GM23338 (cell line): Measurements from ENCODE around the gene SH3TC1. TPM values are rescaled to one million over a fixed set of nuclear protein-coding genes. Genes with fewer than 3 reads are reported as not detected.

Experiments
- ATAC-seq: fragments of 200-7000 bp; cut with Tn5 transposase; 3 replicates; pipeline ENCODE4 v1.9.1; 2020
- DNase-seq: peaks from one replicate; pipeline ENCODE4 v3.0.0-alpha.2; 2015; ENCODE audit warnings: low spot score
- H2AFZ ChIP-seq: fragments of 200-600 bp; sonication (generic); 2 replicates; pipeline ENCODE4 v1.8.0; 2016; ENCODE audit warnings: antibody characterized with exemption, mild to moderate bottlenecking, moderate library complexity
- H3F3A ChIP-seq: fragments of 200-600 bp; sonication (generic); replicated peaks from 2 replicates; pipeline ENCODE4 v1.8.0; 2017; ENCODE audit warnings: antibody characterized with exemption, mixed run types, low read depth
- H3K27ac ChIP-seq: fragments of 200-600 bp; sonication (generic); 2 replicates; pipeline ENCODE4 v1.6.1; 2016; ENCODE audit warnings: low read depth
- H3K27me3 ChIP-seq: fragments of 200-600 bp; sonication (generic); 2 replicates; pipeline ENCODE4 v1.8.0; 2016; ENCODE audit warnings: mild to moderate bottlenecking, mixed run types, moderate library complexity; ENCODE audit not compliant: insufficient read depth
- H3K36me3 ChIP-seq: fragments of 200-600 bp; sonication (generic); 2 replicates; pipeline ENCODE4 v1.8.0; 2016; ENCODE audit warnings: mild to moderate bottlenecking; ENCODE audit not compliant: insufficient read depth
- H3K4me1 ChIP-seq: fragments of 200-600 bp; sonication (generic); 2 replicates; pipeline ENCODE4 v1.8.0; 2016; ENCODE audit warnings: mild to moderate bottlenecking, moderate library complexity; ENCODE audit not compliant: insufficient read depth
- H3K4me2 ChIP-seq: fragments of 200-600 bp; sonication (generic); 2 replicates; pipeline ENCODE4 v1.7.1; 2017; ENCODE audit warnings: mixed run types
- H3K4me3 ChIP-seq: fragments of 200-600 bp; sonication (generic); 2 replicates; pipeline ENCODE4 v1.6.1; 2016; ENCODE audit warnings: mixed run types
- H3K79me2 ChIP-seq: fragments of 200-600 bp; sonication (generic); replicated peaks from 2 replicates; pipeline ENCODE4 v1.8.0; 2017; ENCODE audit warnings: mild to moderate bottlenecking; ENCODE audit not compliant: insufficient read depth
- H3K9me2 ChIP-seq: fragments of 200-600 bp; sonication (generic); 2 replicates; pipeline ENCODE4 v1.8.0; 2017; ENCODE audit not compliant: insufficient read depth
- H4K20me1 ChIP-seq: fragments of 200-600 bp; sonication (generic); replicated peaks from 2 replicates; pipeline ENCODE4 v1.8.0; 2017; ENCODE audit warnings: mild to moderate bottlenecking; ENCODE audit not compliant: insufficient read depth
- H3K27ac Mint-ChIP-seq: 2 replicates; pipeline ENCODE4 v1.8.0; 2020; ENCODE audit warnings: inconsistent platforms, mild to moderate bottlenecking, moderate library complexity, mixed read lengths
- H3K27me3 Mint-ChIP-seq: 3 replicates; pipeline ENCODE4 v1.8.0; 2022; ENCODE audit warnings: low read depth, mild to moderate bottlenecking, moderate library complexity, mixed read lengths, inconsistent platforms; ENCODE audit not compliant: insufficient read depth, poor library complexity
- H3K36me3 Mint-ChIP-seq: 3 replicates; pipeline ENCODE4 v1.8.0; 2021; ENCODE audit warnings: low read depth, mild to moderate bottlenecking, inconsistent platforms, moderate library complexity, mixed read lengths
- H3K4me1 Mint-ChIP-seq: 3 replicates; pipeline ENCODE4 v1.8.0; 2020; ENCODE audit warnings: mild to moderate bottlenecking, inconsistent platforms, mixed read lengths
- H3K4me3 Mint-ChIP-seq: 3 replicates; pipeline ENCODE4 v1.8.0; 2021; ENCODE audit warnings: moderate library complexity, mild to moderate bottlenecking, inconsistent platforms, mixed read lengths
- H3K9me3 Mint-ChIP-seq: 3 replicates; pipeline ENCODE4 v1.8.0; 2020; ENCODE audit warnings: moderate library complexity, mild to moderate bottlenecking, inconsistent platforms, mixed read lengths
- ETS1 ChIP-seq: IDR thresholded peaks from 2 replicates; pipeline ENCODE4 v1.6.1; 2016; ENCODE audit warnings: antibody characterized with exemption
- NANOG ChIP-seq: IDR thresholded peaks from 2 replicates; pipeline ENCODE4 v1.6.1; 2016; ENCODE audit warnings: antibody characterized with exemption, borderline replicate concordance
- POLR2AphosphoS5 ChIP-seq: IDR thresholded peaks from 2 replicates; pipeline ENCODE4 v1.6.1; 2016; ENCODE audit warnings: antibody characterized with exemption, low read depth
- REST ChIP-seq: IDR thresholded peaks from one replicate; pipeline ENCODE4 v1.6.1; 2018; ENCODE audit warnings: antibody characterized with exemption; ENCODE audit not compliant: unreplicated experiment
- STAT1 ChIP-seq: IDR thresholded peaks from one replicate; pipeline ENCODE4 v1.6.1; 2016; ENCODE audit warnings: antibody characterized with exemption; ENCODE audit not compliant: unreplicated experiment
- ZNF114 ChIP-seq: fragments of 250-450 bp; sonication (Bioruptor Pico); IDR thresholded peaks from 2 replicates; pipeline ENCODE4 v1.5.0; 2020; ENCODE audit warnings: mild to moderate bottlenecking, moderate library complexity
- ZNF331 ChIP-seq: fragments of 250-450 bp; sonication (Bioruptor Pico); IDR thresholded peaks from 2 replicates; pipeline ENCODE4 v1.5.0; 2020; ENCODE audit warnings: low read depth, mild to moderate bottlenecking, moderate library complexity
- ZNF462 ChIP-seq: fragments of 250-450 bp; sonication (Bioruptor Pico); IDR thresholded peaks from 2 replicates; pipeline ENCODE4 v1.5.0; 2020; ENCODE audit warnings: mild to moderate bottlenecking, moderate library complexity
- polyA plus RNA-seq: library from polyadenylated mRNA; unstranded; fragments of >200 nt; fragmentation: Nextera tagmentation; extraction: Ambion mirVana; gene quantifications from 2 replicates; pipeline ENCODE4 v1.2.1, GENCODE V29; 2016
- total RNA-seq: library from RNA; depleted of rRNA; stranded (reverse); fragments of >200 nt; shearing (Covaris generic); gene quantifications from 2 replicates; pipeline ENCODE4 v1.2.3, GENCODE V29; 2014

Gene SH3TC1
- total and polyA plus RNA-seq, 2 experiments from 2014 or later, result 0.07 TPM; not detected in 1

GRCh38 chr4:8278421-8279287 lies 79.6 kb downstream of the SH3TC1 start:
- H3K4me1 Mint-ChIP-seq, result peaks cover 2% of the 10 kb centered on the region; the same call in 1 of the 3 replicates
- no peak overlapping the region for H3K4me2 ChIP-seq
- H3K4me3 Mint-ChIP-seq, result no peak overlapping the region
- no peak overlapping the region for H3K27ac Mint-ChIP-seq
- no peak overlapping the region for H3K27ac ChIP-seq
- H3K9me2 ChIP-seq, result no peaks in the 10 kb centered on the region
- no peaks in the 10 kb centered on the region for H3F3A ChIP-seq
- no peaks in the 10 kb centered on the region for H3K27me3 ChIP-seq
- H4K20me1 ChIP-seq, result no peaks in the 10 kb centered on the region
- DNase-seq, result no peak
- TF ChIP-seq NANOG (no peak), POLR2AphosphoS5 (no peak), ZNF114 (CRISPR knock-in tag) (no peak), ETS1 (no peak), STAT1 (no peak), ZNF331 (no peak)
- H3K79me2 ChIP-seq, result no peaks in the 10 kb centered on the region
- H3K9me3 Mint-ChIP-seq, result no peaks in the 10 kb centered on the region
- H3K4me3 ChIP-seq, result no peak overlapping the region
- ATAC-seq, result no peak
- H3K27me3 Mint-ChIP-seq, result peaks cover 12% of the 10 kb centered on the region
- H3K36me3 Mint-ChIP-seq, result no peaks in the 10 kb centered on the region
- H2AFZ ChIP-seq, result no peak overlapping the region
- no peaks in the 10 kb centered on the region for H3K36me3 ChIP-seq
- no peaks in the 10 kb centered on the region for H3K4me1 ChIP-seq

- Mint-ChIP-seq H3K9me3 (no peaks in the 10 kb centered on the region), H3K4me3 (no peak overlapping the region), H3K27ac (no peak overlapping the region), H3K36me3 (no peaks in the 10 kb centered on the region), H3K4me1 (peaks cover 2% of the 10 kb centered on the region; the same call in 1 of the 3 replicates), H3K27me3 (peaks cover 12% of the 10 kb centered on the region)
- Histone ChIP-seq H3K27me3 (no peaks in the 10 kb centered on the region), H3K4me2 (no peak overlapping the region), H3K4me1 (no peaks in the 10 kb centered on the region), H3K9me2 (no peaks in the 10 kb centered on the region), H3K27ac (no peak overlapping the region), H2AFZ (no peak overlapping the region), H4K20me1 (no peaks in the 10 kb centered on the region), H3F3A (no peaks in the 10 kb centered on the region), H3K36me3 (no peaks in the 10 kb centered on the region), H3K4me3 (no peak overlapping the region), H3K79me2 (no peaks in the 10 kb centered on the region)
- ATAC-seq, result no peak
- DNase-seq, result no peak
- TF ChIP-seq ZNF462 (CRISPR knock-in tag) (no peak), REST (no peak)
Measured at GRCh38 chr4:8279321-8280157, 80.4 kb downstream of the SH3TC1 start.
